Heart right ventricle (tissue), 16 donors: Measurements from ENCODE around the gene SLC12A2. TPM values are rescaled to one million over a fixed set of nuclear protein-coding genes. Genes with fewer than 3 reads are reported as not detected.

Experiments used
- ATAC-seq, 8 donors: fragments of 200-7000 bp; cut with Tn5 transposase; one replicate each; pipeline ENCODE4 v1.9.1; 2020; ENCODE audit warnings: mild to moderate bottlenecking in 8 of 8, moderate library complexity in 8 of 8, moderate number of reproducible peaks in 1 of 8
- DNase-seq, 2 donors: peaks; one replicate each; pipeline ENCODE4 v3.0.0-alpha.2; 2020
- H3K27ac ChIP-seq, 10 donors: fragments of 200-600 bp; sonication (generic) in 2 of 10; one replicate each; pipeline versions ENCODE4 v1.5.0 to v1.8.0; 2020 to 2022; ENCODE audit warnings: mild to moderate bottlenecking in 3 of 10
- H3K27me3 ChIP-seq, 7 donors: fragments of 200-600 bp; one replicate each; pipeline ENCODE4 v1.8.0; 2021 to 2022; ENCODE audit warnings: mild to moderate bottlenecking in 2 of 7
- H3K36me3 ChIP-seq, 9 donors: fragments of 200-600 bp; sonication (generic) in 1 of 9; one replicate each; pipeline versions ENCODE4 v1.5.0 to v1.8.0; 2020 to 2022; ENCODE audit warnings: mild to moderate bottlenecking in 2 of 9
- H3K4me1 ChIP-seq, 9 donors: fragments of 200-600 bp; sonication (generic) in 1 of 9; one replicate each; pipeline versions ENCODE4 v1.5.0 to v1.8.0; 2020 to 2022; ENCODE audit warnings: mild to moderate bottlenecking in 4 of 9
- H3K4me3 ChIP-seq, 10 donors: fragments of 200-600 bp; sonication (generic) in 2 of 10; one replicate each; pipeline versions ENCODE4 v1.5.0 to v1.8.0; 2020 to 2022; ENCODE audit warnings: mild to moderate bottlenecking in 7 of 10, moderate library complexity in 2 of 10
- H3K9me3 ChIP-seq, 11 donors: fragments of 200-600 bp in 10 of 11; sonication (generic) in 2 of 11; one replicate each; pipeline versions ENCODE4 v1.5.0 to v1.8.0; 2013 to 2022; ENCODE audit warnings: mild to moderate bottlenecking in 2 of 11, control low read depth in 1 of 11, moderate library complexity in 1 of 11
- WGBS, 2 donors: extraction: QIAGEN DNeasy Blood & Tissue Kit; methylation state at CpG; one replicate each; pipeline ENCODE4 v1.1.7; 2013; ENCODE audit warnings: inconsistent platforms in 1 of 2; 5-methylcytosine and 5-hydroxymethylcytosine counted together
- intact Hi-C, 10 donors: fragments of 100-400 bp; cut with DNase I; formaldehyde crosslinking; loops; one replicate each; pipeline versions ENCODE4 v1.11.1 to v1.14.2; 2022
- polyA plus RNA-seq, 2 donors: library from polyadenylated mRNA; stranded (reverse); fragments of 200-250 nt; gene quantifications; one replicate each; pipeline ENCODE4 v1.2.3, GENCODE V29; 2013
- total RNA-seq, 10 donors: library from RNA; stranded (reverse); fragmentation: NEBNext Ultra II Directional in 3 of 10; extraction: Animal tissue kit (Norgen Biotek cat#: 25700) in 3 of 10; gene quantifications; one replicate each; pipeline versions ENCODE4 v1.2.1 to v1.2.4, GENCODE V29; 2021 to 2023
- TF ChIP-seq, protein P1 (sequence below), 9 donors: fragments of 200-600 bp; sonication (generic) in 2 of 9; IDR thresholded peaks; one replicate each; pipeline versions ENCODE4 v1.5.0 to v1.8.0; 2021 to 2022; ENCODE audit warnings: antibody characterized with exemption in 9 of 9, mild to moderate bottlenecking in 5 of 9, moderate library complexity in 1 of 9
- donor health status: Arrhythmogenic right ventricular cardiomyopathy.
- donor health status: ischemic (EF 13 %, LVEDD 7.1; RV severe dilation, severe dysfunction).
- donor health status: healthy with polysubstance abuse.
- donor health status: DM: no; HTN: yes; CAD: no.
- donor health status: DM: no; HTN: no; CAD: no.
- donor health status: ischemic (EF 25% LVEDD 6.9; RV normal size, moderate dysfunction).
- donor health status: ischemic (EF 25% LVEDD 5.7; RV mildly dilated, moderate dysfunction).
- donor health status: healthy.
- donor health status: DM: yes; HTN: yes; CAD: no.
- donor health status: Ischemic cardiomyopathy.
- donor health status: ischemic (EF 35%, LVEDD 5.7; RV mildly dilated, moderate dysfunction).
- donor health status: nonischemic (EF 11% LVEDD 7.7; RV severe dilation, severe dysfunction).
- donor health status: DM: yes; HTN: yes; CAD: no.
- donor health status: PGD.
- donor health status: ischemic (EF 29% LVEDD 5.4; RV normal size, mild dysfunction).
- donor health status: nonischemic (EF 23%, LVEDD 6.1; RV moderate dilation, normal function).

SLC12A2 gene
- total and polyA plus RNA-seq, 12 donors = 2.5 to 23.0 (median 15.4) TPM

- TF ChIP-seq, protein P1, sequence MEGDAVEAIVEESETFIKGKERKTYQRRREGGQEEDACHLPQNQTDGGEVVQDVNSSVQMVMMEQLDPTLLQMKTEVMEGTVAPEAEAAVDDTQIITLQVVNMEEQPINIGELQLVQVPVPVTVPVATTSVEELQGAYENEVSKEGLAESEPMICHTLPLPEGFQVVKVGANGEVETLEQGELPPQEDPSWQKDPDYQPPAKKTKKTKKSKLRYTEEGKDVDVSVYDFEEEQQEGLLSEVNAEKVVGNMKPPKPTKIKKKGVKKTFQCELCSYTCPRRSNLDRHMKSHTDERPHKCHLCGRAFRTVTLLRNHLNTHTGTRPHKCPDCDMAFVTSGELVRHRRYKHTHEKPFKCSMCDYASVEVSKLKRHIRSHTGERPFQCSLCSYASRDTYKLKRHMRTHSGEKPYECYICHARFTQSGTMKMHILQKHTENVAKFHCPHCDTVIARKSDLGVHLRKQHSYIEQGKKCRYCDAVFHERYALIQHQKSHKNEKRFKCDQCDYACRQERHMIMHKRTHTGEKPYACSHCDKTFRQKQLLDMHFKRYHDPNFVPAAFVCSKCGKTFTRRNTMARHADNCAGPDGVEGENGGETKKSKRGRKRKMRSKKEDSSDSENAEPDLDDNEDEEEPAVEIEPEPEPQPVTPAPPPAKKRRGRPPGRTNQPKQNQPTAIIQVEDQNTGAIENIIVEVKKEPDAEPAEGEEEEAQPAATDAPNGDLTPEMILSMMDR (IDR thresholded peaks at IDR 0.05) = peak in 1 of 9 donors; percentile 23
- H3K4me3 ChIP-seq = peak overlapping the region in 8 of 10 donors; percentile 72 to 95 (median 76)
- peaks cover 0 to 6% (median 0%) of the 10 kb centered on the region in 7 donors for H3K27me3 ChIP-seq
- H3K36me3 ChIP-seq = peaks cover 0 to 8% (median 0%) of the 10 kb centered on the region in 9 donors
- no peak for DNase-seq
- no peak for ATAC-seq
- intact Hi-C loops = loop anchor here in 8 of 10 donors (5.0 to 10.0 kb wide), 8 partner anchors 104 to 516 kb away; no protein-coding TSS in a partner anchor
- WGBS, 2 donors = 66 to 69% methylated on average over 5 of the region's 5 CpGs
- peak overlapping the region in 5 of 10 donors; percentile 86 to 98 (median 96) for H3K27ac ChIP-seq
- no peaks in the 10 kb centered on the region for H3K9me3 ChIP-seq
- peaks cover 0 to 62% (median 52%) of the 10 kb centered on the region in 9 donors for H3K4me1 ChIP-seq
Observed at GRCh38 chr5:128081111-128081851, 2.3 kb upstream of the SLC12A2 start.

GRCh38 chr5:128082551-128083032, 974 bp upstream of the SLC12A2 start:
- Histone ChIP-seq H3K27ac (peak overlapping the region; percentile 85 to 99 (median 98)), H3K4me3 (peak overlapping the region; percentile 72 to 95 (median 78)), H3K36me3 (no peaks in the 10 kb centered on the region), H3K9me3 (no peaks in the 10 kb centered on the region), H3K4me1 (peaks cover 0 to 74% (median 59%) of the 10 kb centered on the region in 9 donors), H3K27me3 (peaks cover 0 to 6% (median 0%) of the 10 kb centered on the region in 7 donors)
- DNase-seq (no peak), ATAC-seq (peak; percentile 6 to 65 (median 40))
- intact Hi-C loops = loop anchor here in 8 of 10 donors (2.0 to 10.0 kb wide), 10 partner anchors 105 to 518 kb away; no protein-coding TSS in a partner anchor
- TF ChIP-seq, protein P1 (IDR thresholded peaks at IDR 0.05) = no peak
- 0 to 1% methylated on average over 25 of the region's 25 CpGs for WGBS, 2 donors

GRCh38 chr5:128083811-128084227, 253 bp downstream of the SLC12A2 start:
- no peaks in the 10 kb centered on the region for H3K36me3 ChIP-seq
- DNase-seq (no peak), ATAC-seq (peak; percentile 44 to 74 (median 54))
- no peaks in the 10 kb centered on the region for H3K9me3 ChIP-seq
- 0% methylated on average over 33 to 53 of the region's 53 CpGs for WGBS, 2 donors
- H3K27me3 ChIP-seq = peaks cover 0 to 6% (median 0%) of the 10 kb centered on the region in 7 donors
- H3K4me1 ChIP-seq = peaks cover 0 to 74% (median 56%) of the 10 kb centered on the region in 9 donors
- peak overlapping the region; percentile 72 to 95 (median 78) for H3K4me3 ChIP-seq
- intact Hi-C loops = loop anchor here in 8 of 10 donors (2.0 to 10.0 kb wide), 10 partner anchors 107 to 519 kb away; no protein-coding TSS in a partner anchor
- TF ChIP-seq, protein P1 (IDR thresholded peaks at IDR 0.05) = peak in 7 of 9 donors; percentile 29 to 68 (median 51)
- peak overlapping the region; percentile 85 to 99 (median 98) for H3K27ac ChIP-seq
